Activated T-helper 2 cell treated with anti-CD3 and anti-CD28 coated beads, Interferon-gamma antibody, Interleukin-2, Interleukin-4, amounts not matched to agents 10 μg/mL and 5 μg/mL and 100 μg/mL, durations not matched to agents 14 hours and 24 hours and 36 hours (primary cell): ENCODE measurements around the gene CHRNG. TPM values are rescaled to one million over a fixed set of nuclear protein-coding genes. Genes with fewer than 3 reads are reported as not detected.

Source experiments
- DNase-seq: peaks from one replicate; pipeline ENCODE4 v3.0.0; 2021; ENCODE audit warnings: low spot score
- H3K27ac Mint-ChIP-seq: one replicate; pipeline ENCODE4 v1.8.0; 2021; ENCODE audit warnings: mixed read lengths
- H3K27me3 Mint-ChIP-seq: one replicate; pipeline ENCODE4 v1.8.0; 2021; ENCODE audit warnings: low read depth, mixed read lengths
- H3K36me3 Mint-ChIP-seq: one replicate; pipeline ENCODE4 v1.8.0; 2021; ENCODE audit warnings: low read depth, mixed read lengths
- H3K4me1 Mint-ChIP-seq: one replicate; pipeline ENCODE4 v1.8.0; 2021; ENCODE audit warnings: low read depth, mixed read lengths
- H3K4me3 Mint-ChIP-seq: one replicate; pipeline ENCODE4 v1.8.0; 2021; ENCODE audit warnings: low read depth, mild to moderate bottlenecking, moderate library complexity, mixed read lengths
- H3K9me3 Mint-ChIP-seq: one replicate; pipeline ENCODE4 v1.8.0; 2021; ENCODE audit warnings: mixed read lengths
- intact Hi-C: fragments of 100-400 bp; cut with micrococcal nuclease; formaldehyde crosslinking; loops from one replicate; pipeline ENCODE4 v1.15.1; 2023
- total RNA-seq: library from RNA; stranded (reverse); gene quantifications from 2 replicates; pipeline ENCODE4 v1.2.3, GENCODE V29; 2022

CHRNG gene
- total RNA-seq, 1 donor from 2014 or later = not detected

- H3K4me3 Mint-ChIP-seq = no peak overlapping the region
- no peaks in the 10 kb centered on the region for H3K36me3 Mint-ChIP-seq
- H3K27ac Mint-ChIP-seq = no peak overlapping the region
- peaks cover 13% of the 10 kb centered on the region for H3K4me1 Mint-ChIP-seq
- intact Hi-C loops = no loop called here
- H3K9me3 Mint-ChIP-seq = no peaks in the 10 kb centered on the region
- peaks cover 30% of the 10 kb centered on the region for H3K27me3 Mint-ChIP-seq
- no peak for DNase-seq
These were observed 38.1 kb upstream of the CHRNG start for GRCh38 chr2:232501331-232501771.

DNA sequence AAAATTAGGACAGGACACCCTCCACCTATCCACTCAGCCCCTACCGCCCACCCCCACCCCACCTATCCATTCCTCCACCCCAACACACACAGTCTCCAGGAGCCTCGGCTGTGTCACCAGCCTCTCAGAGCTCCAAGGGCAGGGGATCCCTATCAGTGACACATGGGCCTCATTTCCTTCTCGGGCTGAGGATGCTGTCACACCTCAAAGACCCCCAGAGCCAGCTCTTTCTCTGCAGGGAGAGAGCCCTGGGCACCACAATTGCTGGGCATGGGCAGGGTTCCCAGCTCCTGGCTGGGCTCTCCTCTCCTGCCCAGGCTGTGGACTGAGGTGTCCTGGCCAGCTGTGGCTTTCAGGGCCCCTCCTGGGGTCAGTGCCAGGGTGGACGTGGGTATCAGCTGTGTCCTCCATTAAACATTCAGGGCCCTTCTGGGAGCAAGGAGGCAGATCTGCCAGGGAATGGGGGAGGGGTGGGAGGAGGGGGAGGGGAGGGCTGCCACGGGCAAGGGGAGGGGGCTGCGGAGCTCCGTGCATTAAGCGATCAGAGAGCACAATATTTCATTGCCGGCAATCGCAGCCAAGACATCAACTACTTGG lies 37.6 kb upstream of the CHRNG start:
- Mint-ChIP-seq H3K27ac (no peak overlapping the region), H3K36me3 (no peaks in the 10 kb centered on the region), H3K27me3 (peaks cover 30% of the 10 kb centered on the region), H3K4me3 (no peak overlapping the region), H3K4me1 (peaks cover 13% of the 10 kb centered on the region), H3K9me3 (no peaks in the 10 kb centered on the region)
- intact Hi-C loops = no loop called here
- DNase-seq = no peak

GRCh38 chr2:232502511-232502910 lies 37.0 kb upstream of the CHRNG start:
- Mint-ChIP-seq H3K27ac (peak overlapping the region; percentile 72), H3K9me3 (no peaks in the 10 kb centered on the region), H3K4me1 (peaks cover 13% of the 10 kb centered on the region), H3K4me3 (peak overlapping the region; percentile 57), H3K36me3 (no peaks in the 10 kb centered on the region), H3K27me3 (peaks cover 30% of the 10 kb centered on the region)
- DNase-seq = no peak
- intact Hi-C loops = no loop called here

DNA sequence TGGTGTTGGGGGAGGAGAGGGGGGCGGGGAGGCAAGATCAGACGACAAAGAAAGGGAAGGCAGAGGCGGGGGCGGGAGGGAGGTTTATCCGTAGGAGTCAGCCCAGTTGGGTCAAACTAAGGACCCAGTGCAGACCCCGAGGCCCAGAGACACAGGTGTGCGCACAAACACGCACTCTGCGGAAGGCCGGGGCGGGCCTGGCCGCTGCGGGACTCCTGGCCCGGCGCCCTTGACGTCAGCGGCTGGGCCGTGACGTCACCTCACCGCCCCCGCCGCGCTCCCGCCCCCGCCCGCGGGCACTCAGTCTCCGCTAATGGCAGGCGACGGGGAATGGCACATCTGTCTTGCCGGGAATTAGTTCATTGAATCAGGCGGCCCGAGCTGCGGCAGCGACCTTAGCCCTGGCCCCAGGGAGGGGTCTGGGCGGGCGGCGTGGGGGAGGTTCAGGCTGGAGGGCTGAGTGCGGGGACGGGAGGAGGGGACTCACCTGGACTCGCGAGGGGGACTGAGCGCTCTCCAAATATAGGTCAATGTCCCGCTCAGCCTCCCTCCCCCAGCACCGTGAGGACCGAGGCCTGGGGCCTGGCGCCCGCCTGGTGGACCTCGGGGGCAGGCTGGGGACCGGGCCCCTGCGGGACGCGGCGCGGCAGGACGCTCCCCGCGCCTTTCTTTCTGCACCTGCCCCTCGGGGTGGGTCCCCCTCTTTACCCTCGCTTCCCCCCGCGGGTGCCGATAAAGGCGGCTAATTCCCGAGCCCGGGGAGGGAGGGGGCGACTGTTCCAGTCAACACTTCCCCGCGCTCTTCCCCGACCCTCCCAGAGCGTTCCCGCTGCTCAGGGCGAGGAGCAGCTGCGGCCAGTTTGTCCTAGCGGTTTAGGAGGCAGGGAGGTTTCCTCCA lies 36.3 kb upstream of the CHRNG start:
- no peak overlapping the region for H3K27ac Mint-ChIP-seq
- intact Hi-C loops = no loop called here
- H3K27me3 Mint-ChIP-seq = peaks cover 30% of the 10 kb centered on the region
- H3K4me1 Mint-ChIP-seq = peaks cover 13% of the 10 kb centered on the region
- H3K9me3 Mint-ChIP-seq = no peaks in the 10 kb centered on the region
- no peaks in the 10 kb centered on the region for H3K36me3 Mint-ChIP-seq
- DNase-seq = no peak
- H3K4me3 Mint-ChIP-seq = peak overlapping the region; percentile 41

DNA sequence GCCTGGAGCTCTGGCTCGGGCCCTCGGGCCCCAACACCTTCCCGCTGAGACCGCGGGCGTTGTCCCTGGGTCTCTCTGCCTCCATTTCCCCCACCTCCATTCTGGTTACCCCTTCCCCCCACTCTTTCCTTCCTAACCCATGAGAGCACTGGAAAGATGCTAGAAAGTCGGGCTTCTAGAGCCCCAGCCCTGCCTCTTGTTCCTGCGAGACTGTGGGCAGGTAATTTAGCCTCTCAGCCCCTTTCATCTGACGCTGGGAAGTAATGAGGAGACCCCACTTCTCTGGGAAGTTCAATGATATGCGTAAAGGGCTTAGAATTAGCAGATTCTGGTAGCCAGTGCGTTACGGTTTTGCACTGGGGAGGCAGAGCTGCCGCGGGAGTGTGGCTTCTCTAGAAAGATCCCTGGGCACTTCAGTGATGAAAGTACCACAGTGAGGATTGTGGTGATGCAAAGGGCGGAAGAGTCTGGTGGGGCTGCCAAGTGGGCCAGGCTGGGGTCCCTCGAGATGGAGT lies 35.6 kb upstream of the CHRNG start:
- H3K9me3 Mint-ChIP-seq = no peaks in the 10 kb centered on the region
- H3K4me3 Mint-ChIP-seq = peak overlapping the region; percentile 41
- H3K27me3 Mint-ChIP-seq = peaks cover 30% of the 10 kb centered on the region
- no peaks in the 10 kb centered on the region for H3K36me3 Mint-ChIP-seq
- intact Hi-C loops = no loop called here
- H3K4me1 Mint-ChIP-seq = peaks cover 13% of the 10 kb centered on the region
- no peak overlapping the region for H3K27ac Mint-ChIP-seq
- DNase-seq = no peak

DNA sequence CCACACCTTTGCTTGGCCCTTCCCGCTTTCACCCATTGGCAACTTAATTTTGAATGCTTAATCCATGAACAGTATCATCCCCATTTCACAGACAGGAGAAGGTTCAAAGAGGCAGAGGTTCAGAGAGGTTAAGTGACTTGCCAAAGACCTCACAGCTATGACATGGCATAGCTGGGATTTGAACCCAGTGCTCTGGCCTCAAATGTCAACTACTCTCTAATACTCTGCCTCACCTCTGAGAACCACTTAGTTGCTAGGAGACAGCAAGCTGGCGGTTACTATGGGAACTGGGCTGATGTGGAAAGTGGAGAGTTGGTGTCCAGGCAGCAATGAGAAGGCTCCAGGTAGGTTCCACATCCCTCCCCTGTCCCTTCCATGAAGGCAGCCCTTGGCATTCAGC lies 35.1 kb upstream of the CHRNG start:
- Mint-ChIP-seq H3K36me3 (no peaks in the 10 kb centered on the region), H3K27ac (no peak overlapping the region), H3K9me3 (no peaks in the 10 kb centered on the region), H3K4me1 (peaks cover 13% of the 10 kb centered on the region), H3K4me3 (no peak overlapping the region), H3K27me3 (peaks cover 32% of the 10 kb centered on the region)
- intact Hi-C loops = no loop called here
- DNase-seq = no peak

- peaks cover 33% of the 10 kb centered on the region for H3K27me3 Mint-ChIP-seq
- H3K9me3 Mint-ChIP-seq = no peaks in the 10 kb centered on the region
- H3K4me3 Mint-ChIP-seq = no peak overlapping the region
- intact Hi-C loops = no loop called here
- no peaks in the 10 kb centered on the region for H3K36me3 Mint-ChIP-seq
- no peak overlapping the region for H3K27ac Mint-ChIP-seq
- DNase-seq = no peak
- peaks cover 13% of the 10 kb centered on the region for H3K4me1 Mint-ChIP-seq
These were observed 33.6 kb upstream of the CHRNG start for GRCh38 chr2:232505856-232506255.

GRCh38 chr2:232506709-232507108 lies 32.8 kb upstream of the CHRNG start:
- Mint-ChIP-seq H3K36me3 (no peaks in the 10 kb centered on the region), H3K4me1 (peaks cover 13% of the 10 kb centered on the region), H3K27ac (no peak overlapping the region), H3K4me3 (no peak overlapping the region), H3K9me3 (no peaks in the 10 kb centered on the region), H3K27me3 (peaks cover 33% of the 10 kb centered on the region)
- DNase-seq = no peak
- intact Hi-C loops = no loop called here

DNA sequence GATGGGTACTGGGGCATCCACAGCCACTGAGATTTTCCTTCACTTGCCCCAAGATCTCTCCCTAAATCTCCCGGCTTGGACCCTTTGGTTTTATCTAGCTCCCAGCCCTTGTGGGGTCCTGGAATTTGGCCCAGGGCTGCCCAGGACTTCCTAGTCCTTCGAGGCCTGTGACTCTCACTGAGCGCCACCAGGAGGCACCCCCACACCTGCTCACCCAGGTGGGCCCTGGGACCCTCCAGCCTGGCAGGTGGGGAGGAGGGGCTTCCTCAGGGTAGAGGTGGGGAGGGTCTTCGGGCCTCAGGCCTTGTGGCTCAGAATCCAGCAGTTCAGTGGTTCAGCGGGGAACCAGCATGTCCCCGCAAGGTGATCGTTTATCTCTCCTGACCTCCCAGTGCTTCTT lies 31.2 kb upstream of the CHRNG start:
- no peak overlapping the region for H3K4me3 Mint-ChIP-seq
- H3K36me3 Mint-ChIP-seq = no peaks in the 10 kb centered on the region
- intact Hi-C loops = no loop called here
- H3K4me1 Mint-ChIP-seq = peaks cover 8% of the 10 kb centered on the region
- H3K9me3 Mint-ChIP-seq = no peaks in the 10 kb centered on the region
- H3K27ac Mint-ChIP-seq = no peak overlapping the region
- DNase-seq = no peak
- peaks cover 28% of the 10 kb centered on the region for H3K27me3 Mint-ChIP-seq

DNA sequence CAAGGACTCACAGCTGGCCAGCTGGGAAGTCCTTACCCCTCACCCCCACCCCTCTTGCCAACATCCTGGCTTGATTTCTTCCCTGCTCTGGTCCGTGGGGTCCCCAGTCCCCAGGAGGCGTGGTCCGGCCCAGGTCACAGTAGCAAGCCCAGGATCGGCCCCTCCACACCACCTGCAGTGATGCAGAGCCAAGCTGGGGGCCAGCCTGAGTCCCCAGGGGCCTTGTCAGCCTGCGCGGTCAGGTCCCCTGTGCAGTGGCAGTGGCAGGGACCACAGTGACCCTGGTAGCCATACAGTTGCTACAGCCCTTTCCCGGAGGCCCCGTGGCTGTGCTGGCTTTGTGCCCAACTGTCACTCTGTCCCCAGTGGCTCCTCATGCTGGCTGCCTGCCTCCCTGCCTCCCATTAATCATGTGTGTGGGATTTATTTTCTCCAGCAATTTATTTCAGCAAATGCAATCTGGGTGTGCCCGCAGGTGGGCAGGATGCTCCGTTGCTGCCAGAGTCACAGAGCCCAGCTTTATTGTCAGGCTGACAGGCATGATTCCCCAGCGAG lies 28.1 kb upstream of the CHRNG start:
- Mint-ChIP-seq H3K27ac (no peak overlapping the region), H3K36me3 (no peaks in the 10 kb centered on the region), H3K4me1 (no peaks in the 10 kb centered on the region), H3K9me3 (no peaks in the 10 kb centered on the region), H3K4me3 (no peak overlapping the region), H3K27me3 (peaks cover 15% of the 10 kb centered on the region)
- no peak for DNase-seq
- intact Hi-C loops = no loop called here

DNA sequence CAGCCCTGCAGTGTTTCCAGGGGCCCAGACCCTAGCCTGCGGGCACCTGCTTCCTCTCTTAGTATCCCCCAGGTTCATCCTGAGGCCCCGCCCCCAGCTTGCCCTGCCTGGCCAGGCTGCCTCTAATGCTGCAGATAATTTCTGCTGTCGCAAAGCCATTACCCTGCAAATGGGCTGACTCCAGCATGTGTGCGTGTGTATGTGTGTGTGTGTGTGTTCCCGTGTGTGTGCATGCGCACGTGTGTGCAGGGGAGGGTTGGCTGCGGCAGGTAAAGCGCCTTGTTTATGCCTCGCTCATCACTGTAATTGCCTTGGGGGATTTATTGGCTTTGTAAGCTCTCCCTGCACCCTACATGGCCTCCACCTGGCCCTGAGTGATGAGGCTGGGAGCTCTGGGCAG lies 26.9 kb upstream of the CHRNG start:
- peaks cover 16% of the 10 kb centered on the region for H3K27me3 Mint-ChIP-seq
- H3K36me3 Mint-ChIP-seq = no peaks in the 10 kb centered on the region
- no peak overlapping the region for H3K27ac Mint-ChIP-seq
- intact Hi-C loops = no loop called here
- H3K4me3 Mint-ChIP-seq = no peak overlapping the region
- no peak for DNase-seq
- no peaks in the 10 kb centered on the region for H3K4me1 Mint-ChIP-seq
- no peaks in the 10 kb centered on the region for H3K9me3 Mint-ChIP-seq

- H3K36me3 Mint-ChIP-seq = no peaks in the 10 kb centered on the region
- peaks cover 16% of the 10 kb centered on the region for H3K27me3 Mint-ChIP-seq
- H3K4me1 Mint-ChIP-seq = no peaks in the 10 kb centered on the region
- DNase-seq = no peak
- H3K9me3 Mint-ChIP-seq = no peaks in the 10 kb centered on the region
- H3K4me3 Mint-ChIP-seq = no peak overlapping the region
- H3K27ac Mint-ChIP-seq = no peak overlapping the region
- intact Hi-C loops = no loop called here
These were observed 26.1 kb upstream of the CHRNG start for GRCh38 chr2:232513353-232513752.

- intact Hi-C loops = no loop called here
- Mint-ChIP-seq H3K27me3 (peaks cover 13% of the 10 kb centered on the region), H3K4me3 (no peak overlapping the region), H3K9me3 (no peaks in the 10 kb centered on the region), H3K36me3 (no peaks in the 10 kb centered on the region), H3K4me1 (no peaks in the 10 kb centered on the region), H3K27ac (no peak overlapping the region)
- no peak for DNase-seq
These were observed 23.9 kb upstream of the CHRNG start for GRCh38 chr2:232515639-232516038.
